AG09319 (cell line): ENCODE data around the gene TAS1R1.

ENCODE experiments used
- DNase-seq: peaks from one replicate; pipeline ENCODE4 v3.0.0-alpha.2; 2010; ENCODE audit warnings: low read depth; ENCODE audit errors: extremely low read depth
- CTCF ChIP-seq: IDR thresholded peaks from 2 replicates; pipeline ENCODE4 v1.5.1; 2011; ENCODE audit warnings: low read depth, mild to moderate bottlenecking, inconsistent platforms, low read length, moderate library complexity

Gene TAS1R1

GRCh38 chr1:6574818-6575217, 19.7 kb downstream of the TAS1R1 start:
- no peak for TF ChIP-seq CTCF
- DNase-seq = no peak

DNA sequence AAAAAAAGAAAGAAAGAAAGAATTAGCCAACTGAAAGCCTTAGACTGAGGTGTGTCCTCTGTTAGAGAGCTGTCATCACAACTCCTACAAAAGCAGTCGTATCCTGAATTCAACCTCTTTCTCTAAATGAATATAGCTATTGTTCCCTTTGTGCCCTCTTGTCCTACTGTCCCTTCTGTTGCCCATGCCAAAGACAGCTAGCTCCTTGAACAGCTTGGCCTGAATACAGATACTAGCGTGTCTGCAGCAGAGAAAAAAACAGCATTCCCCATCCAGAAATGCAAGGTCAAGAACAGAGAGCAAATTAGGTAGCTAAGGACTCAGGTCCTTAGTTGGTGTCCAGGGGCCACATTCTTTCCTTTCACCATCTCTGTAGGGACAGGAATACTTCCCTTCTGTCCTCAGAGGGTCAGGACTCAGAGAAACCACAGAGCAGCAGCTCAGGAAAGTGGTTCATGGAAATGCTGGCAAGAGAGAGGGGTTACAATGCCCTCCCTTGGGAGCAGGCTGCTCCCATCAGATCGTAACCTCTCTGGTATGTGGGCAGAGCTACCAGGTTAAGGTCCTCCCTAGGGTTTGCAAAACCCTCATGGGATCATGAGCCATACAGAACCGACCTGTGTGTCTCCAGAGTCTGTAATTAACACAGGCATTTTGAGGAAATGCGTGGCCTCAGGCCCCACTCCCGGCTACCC, 22.9 kb downstream of the TAS1R1 start:
- TF ChIP-seq CTCF = no peak
- no peak for DNase-seq

- DNase-seq = no peak
- no peak for TF ChIP-seq CTCF
Observed at GRCh38 chr1:6578624-6579373, 23.7 kb downstream of the TAS1R1 start.

DNA sequence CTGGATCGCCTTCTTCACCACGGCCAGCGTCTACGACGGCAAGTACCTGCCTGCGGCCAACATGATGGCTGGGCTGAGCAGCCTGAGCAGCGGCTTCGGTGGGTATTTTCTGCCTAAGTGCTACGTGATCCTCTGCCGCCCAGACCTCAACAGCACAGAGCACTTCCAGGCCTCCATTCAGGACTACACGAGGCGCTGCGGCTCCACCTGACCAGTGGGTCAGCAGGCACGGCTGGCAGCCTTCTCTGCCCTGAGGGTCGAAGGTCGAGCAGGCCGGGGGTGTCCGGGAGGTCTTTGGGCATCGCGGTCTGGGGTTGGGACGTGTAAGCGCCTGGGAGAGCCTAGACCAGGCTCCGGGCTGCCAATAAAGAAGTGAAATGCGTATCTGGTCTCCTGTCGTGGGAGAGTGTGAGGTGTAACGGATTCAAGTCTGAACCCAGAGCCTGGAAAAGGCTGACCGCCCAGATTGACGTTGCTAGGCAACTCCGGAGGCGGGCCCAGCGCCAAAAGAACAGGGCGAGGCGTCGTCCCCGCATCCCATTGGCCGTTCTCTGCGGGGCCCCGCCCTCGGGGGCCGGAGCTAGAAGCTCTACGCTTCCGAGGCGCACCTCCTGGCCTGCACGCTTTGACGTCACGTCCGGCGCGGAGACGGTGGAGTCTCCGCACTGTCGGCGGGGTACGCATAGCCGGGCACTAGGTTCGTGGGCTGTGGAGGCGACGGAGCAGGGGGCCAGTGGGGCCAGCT, 24.4 kb downstream of the TAS1R1 start, which contains the start of gene ZBTB48:
Gene ZBTB48 (plus strand): TSS at position 621 of the 745 bp plus-strand sequence. CDS start 616 bp downstream, outside the sequence.
- TF ChIP-seq CTCF = no peak
- DNase-seq = peak; percentile 87

DNA sequence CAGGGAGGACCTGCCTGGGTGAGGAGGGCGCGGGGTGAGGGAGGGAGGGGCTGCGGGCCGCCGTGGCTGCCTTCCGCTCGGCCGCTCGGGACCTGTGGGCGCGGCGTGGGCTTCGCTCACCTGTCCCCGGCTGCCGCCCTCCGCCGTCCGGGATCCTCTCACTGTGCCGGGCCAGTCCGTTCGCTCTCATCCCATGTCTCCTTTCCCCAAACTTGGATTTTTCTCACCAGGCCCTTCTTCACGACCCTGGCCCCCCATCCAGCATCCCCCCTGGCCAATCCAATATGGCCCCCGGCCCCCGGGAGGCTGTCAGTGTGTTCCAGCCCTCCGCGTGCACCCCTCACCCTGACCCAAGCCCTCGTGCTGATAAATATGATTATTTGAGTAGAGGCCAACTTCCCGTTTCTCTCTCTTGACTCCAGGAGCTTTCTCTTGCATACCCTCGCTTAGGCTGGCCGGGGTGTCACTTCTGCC, 25.0 kb downstream of the TAS1R1 start:
- DNase-seq = no peak
- no peak for TF ChIP-seq CTCF

- no peak; the same call in 1 of the 2 replicates for TF ChIP-seq CTCF
- DNase-seq = no peak
Observed at GRCh38 chr1:6580593-6581409, 25.7 kb downstream of the TAS1R1 start.
